K562 (cell line): ENCODE results near the gene HNRNPH1. TPM values are rescaled to one million over a fixed set of nuclear protein-coding genes. Genes with fewer than 3 reads are reported as not detected.

ENCODE experiments used
- ATAC-seq: fragments of 200-7000 bp; cut with Tn5 transposase; 3 replicates; pipeline ENCODE4 v1.9.1; 2020; ENCODE audit warnings: moderate library complexity
- BruUV-seq: library from RNA; stranded (reverse); fragments of 400-500 nt; replicated peaks from 2 replicates; lab custom pipeline; 2021; lab: Mats Ljungman, UMichigan
- CTCF ChIA-PET: fragments of 300-600 bp; formaldehyde crosslinking; extraction: SDS; loops from one replicate; lab custom pipeline; 2021; ENCODE audit warnings: low intra/inter-chr PET ratio; lab: Yijun Ruan, JAX
- POLR2A ChIA-PET: fragments of 300-600, 350-650 bp; sonication (Branson Sonifier 250); formaldehyde crosslinking; extraction: SDS; loops from one replicate; lab custom pipeline; 2021; ENCODE audit warnings: antibody characterized with exemption, inconsistent platforms; lab: Yijun Ruan, JAX
- DNase-seq, 4 experiments: peaks; one replicate each; pipeline versions ENCODE4 v3.0.0 to v3.0.0-alpha.2; 2011 to 2018; ENCODE audit warnings: low spot score in 3 of 4, mixed read lengths in 3 of 4; ENCODE audit errors: extremely low read depth in 1 of 4
- FAIRE-seq: peaks from 2 replicates; lab custom pipeline; 2011; peaks lifted over from hg19 to GRCh38; lab: Jason Lieb, UNC
- H2AFZ ChIP-seq: 2 replicates; pipeline ENCODE4 v1.6.0; 2011; ENCODE audit warnings: low read depth, low read length, control low read depth, inconsistent platforms
- H3K27ac ChIP-seq: fragments of 200-600 bp; 3 replicates; pipeline ENCODE4 v1.8.0; 2011; ENCODE audit warnings: low read depth, mild to moderate bottlenecking, control low read depth, inconsistent platforms, low read length, moderate library complexity, mixed read lengths; ENCODE audit errors: extremely low read depth
- H3K27me3 ChIP-seq, 2 experiments: fragments of 300-600 bp in 1 of 2; 2 replicates in 1 of 2; 3 replicates in 1 of 2; pipeline versions ENCODE4 v1.6.0 to v1.8.0; 2011; ENCODE audit warnings: inconsistent platforms in 2 of 2, low read length in 2 of 2, mild to moderate bottlenecking in 1 of 2, mixed read lengths in 1 of 2, moderate library complexity in 1 of 2; ENCODE audit not compliant: control insufficient read depth in 2 of 2, insufficient read depth in 2 of 2
- H3K36me3 ChIP-seq: fragments of 300-600 bp; 3 replicates; pipeline ENCODE4 v1.8.0; 2011; ENCODE audit warnings: mild to moderate bottlenecking, low read length, inconsistent platforms; ENCODE audit not compliant: control insufficient read depth, insufficient read depth
- H3K4me1 ChIP-seq, 2 experiments: fragments of 200-600 bp in 1 of 2; replicated peaks in 1 of 2; 2 replicates in 1 of 2; 3 replicates in 1 of 2; pipeline versions ENCODE4 v1.5.1 to v1.8.0; 2011; ENCODE audit warnings: inconsistent platforms in 2 of 2, low read length in 2 of 2, mild to moderate bottlenecking in 1 of 2, mixed read lengths in 1 of 2, moderate library complexity in 1 of 2; ENCODE audit not compliant: control insufficient read depth in 2 of 2, insufficient read depth in 2 of 2
- H3K4me2 ChIP-seq: 2 replicates; pipeline ENCODE4 v1.6.1; 2011; ENCODE audit warnings: low read length, control low read depth, inconsistent platforms, mixed read lengths; ENCODE audit not compliant: insufficient read depth
- H3K4me3 ChIP-seq: fragments of 200-600 bp; sonication (generic), shearing (Covaris generic); 2 replicates; pipeline ENCODE4 v1.5.1; 2016; ENCODE audit warnings: control low read depth, inconsistent platforms
- H3K79me2 ChIP-seq: fragments of 200-600 bp; 3 replicates; pipeline ENCODE4 v1.8.0; 2011; ENCODE audit warnings: low read length, inconsistent platforms; ENCODE audit not compliant: control insufficient read depth, insufficient read depth
- H3K9ac ChIP-seq, 2 experiments: 2 replicates each; pipeline versions ENCODE4 v1.6.0 to v1.6.1; 2011; ENCODE audit warnings: low read depth in 2 of 2, low read length in 2 of 2, control low read depth in 1 of 2, inconsistent platforms in 1 of 2, mild to moderate bottlenecking in 1 of 2, mixed read lengths in 1 of 2; ENCODE audit not compliant: insufficient read depth in 1 of 2
- H3K9me1 ChIP-seq: one replicate; pipeline ENCODE4 v1.6.0; 2011; ENCODE audit warnings: inconsistent platforms, mild to moderate bottlenecking, low read length, moderate library complexity; ENCODE audit not compliant: control insufficient read depth, insufficient read depth
- H3K9me3 ChIP-seq: replicated peaks from 2 replicates; pipeline ENCODE4 v1.5.1; 2011; ENCODE audit warnings: low read depth, low read length, inconsistent platforms; ENCODE audit not compliant: control insufficient read depth, insufficient read depth
- H4K20me1 ChIP-seq: replicated peaks from 2 replicates; pipeline ENCODE4 v1.6.1; 2011; ENCODE audit warnings: low read length, inconsistent platforms, mixed read lengths; ENCODE audit not compliant: control insufficient read depth, insufficient read depth
- BRF1 ChIP-seq: IDR thresholded peaks from 3 replicates; pipeline ENCODE4 v1.6.1; 2011; ENCODE audit warnings: borderline replicate concordance, mild to moderate bottlenecking; ENCODE audit not compliant: insufficient read length; ENCODE audit errors: extremely low read depth
- CBX3 ChIP-seq, 2 experiments: IDR thresholded peaks; 1 replicate in 1 of 2; 2 replicates in 1 of 2; pipeline ENCODE4 v1.6.1; 2012; ENCODE audit warnings: inconsistent platforms in 2 of 2, low read length in 2 of 2, borderline replicate concordance in 1 of 2, control low read depth in 1 of 2
- CEBPB ChIP-seq: fragments of 450-650 bp; IDR thresholded peaks from 2 replicates; pipeline ENCODE4 v1.6.1; 2016; ENCODE audit warnings: missing genetic modification characterization, missing compliant biosample characterization
- DACH1 ChIP-seq: fragments of 450-650 bp; IDR thresholded peaks from 2 replicates; pipeline ENCODE4 v1.6.1; 2018; ENCODE audit not compliant: partially characterized antibody
- DPF2 ChIP-seq: fragments of 450-650 bp; IDR thresholded peaks from 2 replicates; pipeline ENCODE4 v1.6.1; 2016
- ESRRA ChIP-seq: fragments of 450-650 bp; IDR thresholded peaks from 2 replicates; pipeline ENCODE4 v1.6.1; 2014; ENCODE audit warnings: low read depth, mild to moderate bottlenecking, moderate library complexity, borderline replicate concordance
- GTF2B ChIP-seq: IDR thresholded peaks from 2 replicates; pipeline ENCODE4 v1.6.1; 2011; ENCODE audit not compliant: insufficient read length; ENCODE audit errors: extremely low read depth
- GTF2F1 ChIP-seq: IDR thresholded peaks from 2 replicates; pipeline ENCODE4 v1.6.1; 2011; ENCODE audit warnings: low read depth, low read length, improper control_type of control experiment
- KLF13 ChIP-seq: fragments of 450-650 bp; IDR thresholded peaks from 2 replicates; pipeline ENCODE4 v1.6.1; 2016; ENCODE audit warnings: missing genetic modification characterization, low read depth, mild to moderate bottlenecking, missing compliant biosample characterization, moderate library complexity, borderline replicate concordance
- MYNN ChIP-seq, 2 experiments: sonication (generic); formaldehyde crosslinking in 1 of 2; IDR thresholded peaks; 2 replicates each; pipeline versions ENCODE4 v1.5.0 to v1.6.1; 2016 to 2020; ENCODE audit warnings: antibody characterized with exemption in 1 of 2, missing genetic modification reagents in 1 of 2
- NCOA1 ChIP-seq: fragments of 450-650 bp; IDR thresholded peaks from 2 replicates; pipeline ENCODE4 v1.6.1; 2016; ENCODE audit warnings: low read depth
- PATZ1 ChIP-seq: fragments of 250-450 bp; sonication (Bioruptor Pico); IDR thresholded peaks from 2 replicates; pipeline ENCODE4 v1.5.0; 2020; ENCODE audit warnings: mild to moderate bottlenecking, borderline replicate concordance
- PML ChIP-seq: IDR thresholded peaks from 2 replicates; pipeline ENCODE4 v1.6.1; 2012; ENCODE audit warnings: low read length, inconsistent platforms
- POLR2A ChIP-seq: fragments of 450-650 bp; conservative IDR thresholded peaks from 2 replicates; pipeline ENCODE4 v1.6.1; 2016
- ZNF224 ChIP-seq: sonication (generic); formaldehyde crosslinking; IDR thresholded peaks from 2 replicates; pipeline ENCODE4 v1.8.0; 2022; ENCODE audit warnings: mild to moderate bottlenecking, missing genetic modification reagents
- ZNF277 ChIP-seq: fragments of 250-450 bp; sonication (Bioruptor Pico); IDR thresholded peaks from 2 replicates; pipeline ENCODE4 v1.8.0; 2022; ENCODE audit warnings: inconsistent platforms, mild to moderate bottlenecking, moderate library complexity, borderline replicate concordance
- ZNF561 ChIP-seq: fragments of 450-650 bp; formaldehyde crosslinking; conservative IDR thresholded peaks from 2 replicates; pipeline ENCODE4 v1.4.0; 2020; ENCODE audit warnings: mild to moderate bottlenecking, moderate library complexity
- ZNF696 ChIP-seq: fragments of 250-450 bp; sonication (Bioruptor Pico); conservative IDR thresholded peaks from 2 replicates; pipeline ENCODE4 v1.4.0; 2020; ENCODE audit warnings: mild to moderate bottlenecking, moderate library complexity
- ZNF785 ChIP-seq: fragments of 250-450 bp; sonication (Bioruptor Pico); IDR thresholded peaks from 2 replicates; pipeline ENCODE4 v1.4.0; 2020; ENCODE audit warnings: mild to moderate bottlenecking
- WGBS: fragments of 100-300 bp; shearing (Covaris generic); methylation state at CpG from one replicate; pipeline ENCODE4 v1.1.6; 2016; ENCODE audit warnings: low coverage, mixed read lengths; ENCODE audit not compliant: insufficient coverage; ENCODE audit errors: missing lambda C conversion rate; 5-methylcytosine and 5-hydroxymethylcytosine counted together
- in situ Hi-C: fragments of 300-500 bp; cut with MboI; formaldehyde crosslinking; loops from 4 replicates; pipeline ENCODE4 v1.15.0; 2018; ENCODE audit warnings: inconsistent platforms, mixed read lengths
- intact Hi-C: fragments of 100-400 bp; cut with micrococcal nuclease; formaldehyde crosslinking; loops from 2 replicates; pipeline ENCODE4 v1.14.2; 2022
- polyA plus RNA-seq, 8 experiments: library from polyadenylated mRNA; depleted of rRNA in 4 of 8; stranded (reverse) in 5 of 8; unstranded in 3 of 8; fragments of >200 nt; fragmentation: Nextera tagmentation in 2 of 8; fragmentation: Illumina TruSeq in 1 of 8; extraction: Ambion mirVana in 2 of 8; extraction: Trizol in 1 of 8; gene quantifications; 2 replicates each; pipeline versions ENCODE4 v1.2.1 to v1.2.3, GENCODE V29; 2011 to 2014; ENCODE audit warnings: inconsistent platforms in 1 of 8, missing spikeins in 1 of 8
- total RNA-seq, 7 experiments: library from RNA; depleted of rRNA in 6 of 7; stranded (reverse); fragments of >200 nt in 6 of 7; fragmentation: Illumina TruSeq in 2 of 7; extraction: Trizol in 2 of 7; gene quantifications; 2 replicates each; pipeline versions ENCODE4 v1.2.1 to v1.2.3, GENCODE V29; 2011 to 2021; ENCODE audit warnings: low replicate concordance in 1 of 7

The HNRNPH1 gene
- total and polyA plus RNA-seq, 9 of the 15 experiments (the other 6 are each of a cell fraction or from before 2014, with no cell fraction given) = 103 to 656 (median 561) TPM

DNA sequence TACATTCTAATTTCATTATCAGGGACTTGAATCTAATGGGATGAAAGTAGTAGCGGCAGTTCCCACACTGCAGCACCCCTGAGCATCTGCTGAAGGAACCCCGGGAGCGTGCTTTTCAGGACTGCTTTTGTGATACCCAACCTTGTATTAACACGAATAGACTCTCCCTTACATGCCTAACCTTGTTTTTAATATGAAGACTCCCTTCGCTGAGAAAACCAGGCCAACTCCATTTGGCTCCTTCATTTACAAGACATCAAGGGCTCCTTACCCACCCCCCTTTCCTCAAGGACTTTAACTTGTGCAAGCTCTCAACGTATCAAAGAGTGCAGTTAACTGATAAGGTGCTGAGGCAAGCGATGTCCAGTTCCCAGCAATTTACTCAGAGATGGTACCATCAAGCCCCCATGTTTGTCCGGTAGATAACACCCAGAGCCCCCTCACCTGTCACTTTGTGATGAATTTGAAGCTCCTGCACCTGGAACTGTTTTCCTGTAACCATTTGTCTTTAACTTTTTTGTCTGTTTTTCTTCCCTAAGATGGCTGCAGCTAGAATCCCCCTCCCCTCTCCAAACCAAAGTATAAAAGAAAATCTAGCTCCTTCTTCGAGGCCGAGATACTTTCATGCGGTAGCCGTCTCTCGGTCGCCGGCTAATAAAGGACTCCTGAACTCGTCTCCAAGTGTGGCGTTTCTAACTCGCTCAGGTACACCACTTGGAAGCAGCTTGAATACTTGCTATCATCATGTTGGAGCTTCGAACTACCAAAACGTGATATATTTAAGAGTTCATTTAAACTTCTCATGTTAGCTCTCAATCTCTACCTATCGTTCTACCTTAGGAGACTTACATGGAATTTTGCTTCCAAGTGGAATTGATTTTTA is 10.7 kb downstream of the HNRNPH1 start:
- peak; percentile 96 for FAIRE-seq
- TF ChIP-seq POLR2A = 0 out of 2 replicates have a peak, but pooled peaks have one; percentile 9
- no peak for TF ChIP-seq ZNF785
- TF ChIP-seq ZNF696 (CRISPR knock-in tag) = no peak
- no peak for TF ChIP-seq KLF13 (tag)
- peak; percentile 41; the same call in 1 of the 2 replicates for TF ChIP-seq MYNN (IDR thresholded peaks at IDR 0.05)
- TF ChIP-seq MYNN (CRISPR knock-in tag; IDR thresholded peaks at IDR 0.05) = no peak
- TF ChIP-seq DPF2 = peak; percentile 86
- no peak for TF ChIP-seq ESRRA
- TF ChIP-seq ZNF561 (CRISPR knock-in tag) = 0 out of 2 replicates have a peak, but pooled peaks have one; percentile 10
- TF ChIP-seq NCOA1 = peak; percentile 51; the same call in 1 of the 2 replicates
- TF ChIP-seq GTF2F1 = no peak
- no peak for TF ChIP-seq GTF2B
- TF ChIP-seq ZNF224 (CRISPR knock-in tag) = no peak
- TF ChIP-seq ZNF277 (CRISPR knock-in tag) = no peak
- TF ChIP-seq PML = peak; percentile 83
- peak; percentile 11 for TF ChIP-seq DACH1
- TF ChIP-seq CEBPB = peak; percentile 81
- TF ChIP-seq CBX3 (IDR thresholded peaks at IDR 0.05; ENCODE audit: borderline replicate concordance in 1 of 2, low read length in 2 of 2) = no peak
- no peak for TF ChIP-seq PATZ1 (CRISPR knock-in tag)
- TF ChIP-seq BRF1 = no peak

More for the DNA sequence above, 10.7 kb downstream of the HNRNPH1 start:
- 26% methylated on average over 21 of the region's 21 CpGs for WGBS
- H3K27me3 ChIP-seq = no peaks in the 10 kb centered on the region
- peaks cover 88% of the 10 kb centered on the region for H3K36me3 ChIP-seq
- H3K4me2 ChIP-seq = no peak overlapping the region
- intact Hi-C loops (no loop called here), in situ Hi-C loops (no loop called here)
- DNase-seq (peak in 2 of 4 experiments; percentile 73 to 86), ATAC-seq (peak; percentile 47)
- H3K27ac ChIP-seq = peak overlapping the region; percentile 60
- POLR2A ChIA-PET = interaction anchor here (0.6 to 11.7 kb wide), 10 partner anchors 9 to 1562 kb away, joined by 3 to 181 read pairs (median 4); partner anchors contain the start of gene HNRNPH1
- CTCF ChIA-PET = no interaction called here
- H3K9ac ChIP-seq = no peak overlapping the region; a peak in 1 of 4 replicates
- H2AFZ ChIP-seq = no peak overlapping the region
- peaks cover 35% of the 10 kb centered on the region for H3K79me2 ChIP-seq
- no TSS peak for BruUV-seq
- no peaks in the 10 kb centered on the region for H3K9me3 ChIP-seq
- no peaks in the 10 kb centered on the region for H3K9me1 ChIP-seq
- peaks cover 35% of the 10 kb centered on the region in 2 experiments; a peak in 4 of 5 replicates for H3K4me1 ChIP-seq
- H4K20me1 ChIP-seq = peaks cover 37% of the 10 kb centered on the region
- no peak overlapping the region for H3K4me3 ChIP-seq
